Activated CD4-positive, alpha-beta T cell treated with anti-CD3 and anti-CD28 coated beads, Interleukin-2, amount 10 ng/mL, durations not matched to agents 24 days and 14 days (primary cell): ENCODE measurements around the gene ERO1B. TPM values are rescaled to one million over a fixed set of nuclear protein-coding genes. Genes with fewer than 3 reads are reported as not detected.

Experiments
- DNase-seq: peaks from one replicate; pipeline ENCODE4 v3.0.0; 2022
- H3K27ac Mint-ChIP-seq: one replicate; pipeline ENCODE4 v1.8.0; 2022; ENCODE audit warnings: mild to moderate bottlenecking, mixed read lengths
- H3K27me3 Mint-ChIP-seq: one replicate; pipeline ENCODE4 v1.8.0; 2022; ENCODE audit warnings: mixed read lengths
- H3K36me3 Mint-ChIP-seq: one replicate; pipeline ENCODE4 v1.8.0; 2022; ENCODE audit warnings: low read depth, mild to moderate bottlenecking, mixed read lengths
- H3K4me1 Mint-ChIP-seq: one replicate; pipeline ENCODE4 v1.8.0; 2021; ENCODE audit warnings: mixed read lengths
- H3K4me3 Mint-ChIP-seq: one replicate; pipeline ENCODE4 v1.8.0; 2022; ENCODE audit warnings: mild to moderate bottlenecking, moderate library complexity, mixed read lengths
- H3K9me3 Mint-ChIP-seq: one replicate; pipeline ENCODE4 v1.8.0; 2021; ENCODE audit warnings: mixed read lengths
- intact Hi-C: fragments of 100-400 bp; cut with micrococcal nuclease; formaldehyde crosslinking; loops from one replicate; pipeline ENCODE4 v1.15.1; 2023
- total RNA-seq: library from RNA; stranded (reverse); gene quantifications from 2 replicates; pipeline ENCODE4 v1.2.3, GENCODE V29; 2022

ERO1B gene
- total RNA-seq, 1 donor from 2014 or later = 1.5 TPM

GRCh38 chr1:236313427-236313826, 31.7 kb upstream of the ERO1B start:
- Mint-ChIP-seq H3K27me3 (peaks cover 3% of the 10 kb centered on the region), H3K4me3 (no peak overlapping the region), H3K27ac (no peak overlapping the region), H3K9me3 (no peaks in the 10 kb centered on the region), H3K36me3 (no peaks in the 10 kb centered on the region), H3K4me1 (no peaks in the 10 kb centered on the region)
- intact Hi-C loops = no loop called here
- no peak for DNase-seq

GRCh38 chr1:236311040-236311439, 29.3 kb upstream of the ERO1B start:
- no peaks in the 10 kb centered on the region for H3K4me1 Mint-ChIP-seq
- H3K9me3 Mint-ChIP-seq = no peaks in the 10 kb centered on the region
- no peak overlapping the region for H3K4me3 Mint-ChIP-seq
- intact Hi-C loops = no loop called here
- H3K27me3 Mint-ChIP-seq = peaks cover 1% of the 10 kb centered on the region
- DNase-seq = no peak
- no peaks in the 10 kb centered on the region for H3K36me3 Mint-ChIP-seq
- no peak overlapping the region for H3K27ac Mint-ChIP-seq

- H3K4me3 Mint-ChIP-seq = no peak overlapping the region
- intact Hi-C loops = no loop called here
- H3K4me1 Mint-ChIP-seq = no peaks in the 10 kb centered on the region
- no peaks in the 10 kb centered on the region for H3K9me3 Mint-ChIP-seq
- no peak overlapping the region for H3K27ac Mint-ChIP-seq
- no peak for DNase-seq
- H3K27me3 Mint-ChIP-seq = no peaks in the 10 kb centered on the region
- H3K36me3 Mint-ChIP-seq = no peaks in the 10 kb centered on the region
These were observed 27.1 kb upstream of the ERO1B start for GRCh38 chr1:236308827-236309226.

- no peak for DNase-seq
- Mint-ChIP-seq H3K4me3 (no peak overlapping the region), H3K36me3 (no peaks in the 10 kb centered on the region), H3K9me3 (no peaks in the 10 kb centered on the region), H3K27ac (no peak overlapping the region), H3K27me3 (no peaks in the 10 kb centered on the region), H3K4me1 (peaks cover 5% of the 10 kb centered on the region)
- intact Hi-C loops = no loop called here
These were observed 25.7 kb upstream of the ERO1B start for GRCh38 chr1:236307435-236307834.

GRCh38 chr1:236304682-236305081, 22.9 kb upstream of the ERO1B start:
- H3K27ac Mint-ChIP-seq = no peak overlapping the region
- H3K36me3 Mint-ChIP-seq = no peaks in the 10 kb centered on the region
- peaks cover 2% of the 10 kb centered on the region for H3K27me3 Mint-ChIP-seq
- no peaks in the 10 kb centered on the region for H3K9me3 Mint-ChIP-seq
- peaks cover 5% of the 10 kb centered on the region for H3K4me1 Mint-ChIP-seq
- intact Hi-C loops = no loop called here
- no peak for DNase-seq
- no peak overlapping the region for H3K4me3 Mint-ChIP-seq

- intact Hi-C loops = no loop called here
- no peak for DNase-seq
- H3K27me3 Mint-ChIP-seq = peaks cover 3% of the 10 kb centered on the region
- H3K4me3 Mint-ChIP-seq = no peak overlapping the region
- H3K36me3 Mint-ChIP-seq = no peaks in the 10 kb centered on the region
- H3K4me1 Mint-ChIP-seq = peaks cover 5% of the 10 kb centered on the region
- H3K9me3 Mint-ChIP-seq = no peaks in the 10 kb centered on the region
- no peak overlapping the region for H3K27ac Mint-ChIP-seq
These were observed 21.9 kb upstream of the ERO1B start for GRCh38 chr1:236303675-236304074.

- Mint-ChIP-seq H3K27ac (no peak overlapping the region), H3K4me3 (no peak overlapping the region), H3K9me3 (no peaks in the 10 kb centered on the region), H3K4me1 (peaks cover 5% of the 10 kb centered on the region), H3K36me3 (no peaks in the 10 kb centered on the region), H3K27me3 (peaks cover 3% of the 10 kb centered on the region)
- DNase-seq = no peak
- intact Hi-C loops = no loop called here
These were observed 21.2 kb upstream of the ERO1B start for GRCh38 chr1:236302941-236303340.

GRCh38 chr1:236301958-236302335, 20.2 kb upstream of the ERO1B start:
- Mint-ChIP-seq H3K36me3 (no peaks in the 10 kb centered on the region), H3K4me3 (no peak overlapping the region), H3K4me1 (peaks cover 5% of the 10 kb centered on the region), H3K27ac (no peak overlapping the region), H3K27me3 (peaks cover 3% of the 10 kb centered on the region), H3K9me3 (no peaks in the 10 kb centered on the region)
- intact Hi-C loops = no loop called here
- DNase-seq = no peak

GRCh38 chr1:236301080-236301957, 19.6 kb upstream of the ERO1B start:
- intact Hi-C loops = no loop called here
- Mint-ChIP-seq H3K27me3 (peaks cover 3% of the 10 kb centered on the region), H3K9me3 (no peaks in the 10 kb centered on the region), H3K4me1 (peaks cover 5% of the 10 kb centered on the region), H3K4me3 (no peak overlapping the region), H3K27ac (no peak overlapping the region), H3K36me3 (no peaks in the 10 kb centered on the region)
- no peak for DNase-seq

- intact Hi-C loops = no loop called here
- H3K27ac Mint-ChIP-seq = no peak overlapping the region
- H3K27me3 Mint-ChIP-seq = peaks cover 5% of the 10 kb centered on the region
- H3K9me3 Mint-ChIP-seq = no peaks in the 10 kb centered on the region
- no peak overlapping the region for H3K4me3 Mint-ChIP-seq
- H3K36me3 Mint-ChIP-seq = no peaks in the 10 kb centered on the region
- H3K4me1 Mint-ChIP-seq = no peaks in the 10 kb centered on the region
- DNase-seq = no peak
These were observed 15.4 kb upstream of the ERO1B start for GRCh38 chr1:236297161-236297560.

GRCh38 chr1:236292425-236292824, 10.7 kb upstream of the ERO1B start:
- intact Hi-C loops = no loop called here
- Mint-ChIP-seq H3K4me3 (no peak overlapping the region), H3K4me1 (no peaks in the 10 kb centered on the region), H3K27me3 (peaks cover 4% of the 10 kb centered on the region), H3K9me3 (no peaks in the 10 kb centered on the region), H3K27ac (no peak overlapping the region), H3K36me3 (no peaks in the 10 kb centered on the region)
- no peak for DNase-seq

- Mint-ChIP-seq H3K4me1 (peaks cover 4% of the 10 kb centered on the region), H3K27ac (no peak overlapping the region), H3K4me3 (no peak overlapping the region), H3K9me3 (no peaks in the 10 kb centered on the region), H3K36me3 (no peaks in the 10 kb centered on the region), H3K27me3 (peaks cover 3% of the 10 kb centered on the region)
- DNase-seq = no peak
- intact Hi-C loops = loop anchor here (10.0 kb wide), 2 partner anchors 205 to 415 kb away; no protein-coding TSS in a partner anchor
These were observed 7.9 kb upstream of the ERO1B start for GRCh38 chr1:236289492-236290131.

- intact Hi-C loops = loop anchor here (10.0 kb wide), 2 partner anchors 206 to 414 kb away; no protein-coding TSS in a partner anchor
- Mint-ChIP-seq H3K4me1 (peaks cover 14% of the 10 kb centered on the region), H3K4me3 (no peak overlapping the region), H3K27me3 (peaks cover 3% of the 10 kb centered on the region), H3K9me3 (no peaks in the 10 kb centered on the region), H3K27ac (no peak overlapping the region), H3K36me3 (no peaks in the 10 kb centered on the region)
- no peak for DNase-seq
These were observed 6.8 kb upstream of the ERO1B start for GRCh38 chr1:236288620-236288976.

- Mint-ChIP-seq H3K4me1 (peaks cover 18% of the 10 kb centered on the region), H3K27me3 (peaks cover 4% of the 10 kb centered on the region), H3K36me3 (no peaks in the 10 kb centered on the region), H3K9me3 (no peaks in the 10 kb centered on the region), H3K4me3 (no peak overlapping the region), H3K27ac (no peak overlapping the region)
- no peak for DNase-seq
- intact Hi-C loops = loop anchor here (10.0 kb wide), 2 partner anchors 207 to 413 kb away; no protein-coding TSS in a partner anchor
These were observed 6.2 kb upstream of the ERO1B start for GRCh38 chr1:236287757-236288619.
